CD4-positive, alpha-beta T cell (primary cell): ENCODE data around the gene TRPM5. TPM values are rescaled to one million over a fixed set of nuclear protein-coding genes. Genes with fewer than 3 reads are reported as not detected.
"Not testable (repeated sequence)": the region's sequence is repeated elsewhere in the genome, so short reads cannot be mapped to it uniquely, and the experiment has no call there.

Experiments
- ATAC-seq: fragments of 200-7000 bp; cut with Tn5 transposase; one replicate; pipeline ENCODE4 v1.10.0; 2022; ENCODE audit warnings: mild to moderate bottlenecking; ENCODE audit not compliant: poor library complexity
- CTCF ChIA-PET: fragments of 350-600 bp; sonication (Branson Sonifier 250); formaldehyde crosslinking; loops from one replicate; lab custom pipeline; 2021; ENCODE audit warnings: antibody characterized with exemption, inconsistent platforms; lab: Charles Lee
- POLR2A ChIA-PET: fragments of 350-600 bp; sonication (Branson Sonifier 250); formaldehyde crosslinking; loops from one replicate; lab custom pipeline; 2021; ENCODE audit warnings: antibody characterized with exemption, inconsistent platforms; lab: Charles Lee
- DNase-seq, 14 experiments: peaks; one replicate each; pipeline ENCODE4 v3.0.0-alpha.2; 2013 to 2020; ENCODE audit warnings: mixed read lengths in 2 of 14
- H3K27ac ChIP-seq, 2 donors: one replicate each; pipeline versions ENCODE4 v1.5.1 to v1.7.0; 2013; ENCODE audit warnings: low read length in 2 of 2, low read depth in 1 of 2, mild to moderate bottlenecking in 1 of 2
- H3K27me3 ChIP-seq, 2 experiments: 1 replicate in 1 of 2; 2 replicates in 1 of 2; pipeline versions ENCODE4 v1.6.1 to v1.7.0; 2013; ENCODE audit warnings: low read length in 2 of 2, control low read depth in 1 of 2, mild to moderate bottlenecking in 1 of 2, moderate library complexity in 1 of 2; ENCODE audit not compliant: insufficient read depth in 2 of 2, control insufficient read depth in 1 of 2
- H3K36me3 ChIP-seq: one replicate; pipeline ENCODE4 v1.6.1; 2013; ENCODE audit warnings: low read length, control low read depth; ENCODE audit not compliant: insufficient read depth
- H3K4me1 ChIP-seq: one replicate; pipeline ENCODE4 v1.6.1; 2013; ENCODE audit warnings: low read length, control low read depth; ENCODE audit not compliant: insufficient read depth
- H3K4me3 ChIP-seq: one replicate; pipeline ENCODE4 v1.5.1; 2013; ENCODE audit warnings: mild to moderate bottlenecking, low read length, moderate library complexity
- H3K9me3 ChIP-seq, 2 experiments: 1 replicate in 1 of 2; 2 replicates in 1 of 2; pipeline versions ENCODE4 v1.6.1 to v1.7.0; 2013; ENCODE audit warnings: low read length in 2 of 2, mild to moderate bottlenecking in 2 of 2, control low read depth in 1 of 2, moderate library complexity in 1 of 2; ENCODE audit not compliant: control insufficient read depth in 1 of 2, insufficient read depth in 1 of 2
- H3K27ac Mint-ChIP-seq: one replicate; pipeline ENCODE4 v1.8.0; 2020; ENCODE audit warnings: mixed read lengths
- H3K27me3 Mint-ChIP-seq: one replicate; pipeline ENCODE4 v1.8.0; 2021; ENCODE audit warnings: mixed read lengths
- H3K36me3 Mint-ChIP-seq: one replicate; pipeline ENCODE4 v1.8.0; 2021; ENCODE audit warnings: low read depth, mixed read lengths
- H3K4me1 Mint-ChIP-seq: one replicate; pipeline ENCODE4 v1.8.0; 2021; ENCODE audit warnings: low read depth, mixed read lengths
- H3K4me3 Mint-ChIP-seq: one replicate; pipeline ENCODE4 v1.8.0; 2020; ENCODE audit warnings: mild to moderate bottlenecking, mixed read lengths
- H3K9me3 Mint-ChIP-seq: one replicate; pipeline ENCODE4 v1.8.0; 2020; ENCODE audit warnings: mixed read lengths
- intact Hi-C, 2 experiments: fragments of 100-400 bp; cut with DNase I in 1 of 2; cut with micrococcal nuclease in 1 of 2; formaldehyde crosslinking; loops; one replicate each; pipeline versions ENCODE4 v1.15.1 to v1.9.0; 2023 to 2025; cut with DNase I, micrococcal nuclease
- total RNA-seq, 174 experiments: library from RNA in 2 of 174; stranded (reverse) in 2 of 174; gene quantifications; one replicate each; pipeline ENCODE4 v1.2.3 and lab custom pipeline; 2021 to 2026
- TF ChIP-seq, protein P1 (sequence below): fragments of 200-600 bp; IDR thresholded peaks from one replicate; pipeline ENCODE4 v1.8.0; 2022; ENCODE audit warnings: antibody characterized with exemption, mild to moderate bottlenecking

The TRPM5 gene
- total RNA-seq, 2 experiments from 2014 or later = 0.91 to 1.3 TPM

DNA sequence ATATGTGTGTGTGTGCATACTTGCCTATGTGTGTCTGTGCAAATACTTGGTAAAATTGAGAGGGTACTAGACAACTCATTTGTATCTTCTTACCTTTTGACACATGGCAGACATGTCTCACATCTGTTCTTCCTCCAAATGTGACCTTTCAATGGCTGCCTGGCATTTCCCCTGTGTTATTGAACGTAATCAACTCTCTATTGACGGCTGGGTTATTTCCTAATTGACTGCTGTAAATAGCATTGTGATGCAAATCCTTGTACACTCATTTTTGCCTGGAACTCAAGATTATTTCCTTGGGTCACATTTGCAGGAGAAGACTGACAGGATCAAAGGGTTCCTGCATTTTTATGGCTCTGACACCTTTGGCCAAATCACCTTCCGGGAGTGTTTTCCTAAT, 37.9 kb upstream of the TRPM5 start:
- TF ChIP-seq, protein P1, sequence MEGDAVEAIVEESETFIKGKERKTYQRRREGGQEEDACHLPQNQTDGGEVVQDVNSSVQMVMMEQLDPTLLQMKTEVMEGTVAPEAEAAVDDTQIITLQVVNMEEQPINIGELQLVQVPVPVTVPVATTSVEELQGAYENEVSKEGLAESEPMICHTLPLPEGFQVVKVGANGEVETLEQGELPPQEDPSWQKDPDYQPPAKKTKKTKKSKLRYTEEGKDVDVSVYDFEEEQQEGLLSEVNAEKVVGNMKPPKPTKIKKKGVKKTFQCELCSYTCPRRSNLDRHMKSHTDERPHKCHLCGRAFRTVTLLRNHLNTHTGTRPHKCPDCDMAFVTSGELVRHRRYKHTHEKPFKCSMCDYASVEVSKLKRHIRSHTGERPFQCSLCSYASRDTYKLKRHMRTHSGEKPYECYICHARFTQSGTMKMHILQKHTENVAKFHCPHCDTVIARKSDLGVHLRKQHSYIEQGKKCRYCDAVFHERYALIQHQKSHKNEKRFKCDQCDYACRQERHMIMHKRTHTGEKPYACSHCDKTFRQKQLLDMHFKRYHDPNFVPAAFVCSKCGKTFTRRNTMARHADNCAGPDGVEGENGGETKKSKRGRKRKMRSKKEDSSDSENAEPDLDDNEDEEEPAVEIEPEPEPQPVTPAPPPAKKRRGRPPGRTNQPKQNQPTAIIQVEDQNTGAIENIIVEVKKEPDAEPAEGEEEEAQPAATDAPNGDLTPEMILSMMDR = no peak
- Mint-ChIP-seq H3K36me3 (peaks cover 88% of the 10 kb centered on the region), H3K4me3 (no peak overlapping the region), H3K4me1 (peaks cover 38% of the 10 kb centered on the region), H3K27me3 (no peaks in the 10 kb centered on the region), H3K27ac (no peak overlapping the region), H3K9me3 (peaks cover 5% of the 10 kb centered on the region)
- H3K4me3 ChIP-seq = no peak overlapping the region
- peaks cover 10% of the 10 kb centered on the region for H3K36me3 ChIP-seq
- H3K27me3 ChIP-seq = no peaks in the 10 kb centered on the region
- intact Hi-C loops = loop anchor here in 1 of 2 experiments (5.0 kb wide), 1 partner anchor 35 kb away; the partner anchor contains the start of gene KCNQ1
- ChIA-PET POLR2A (no interaction called here), CTCF (no interaction called here)
- peaks cover 9 to 19% of the 10 kb centered on the region in 2 experiments for H3K9me3 ChIP-seq
- peaks cover 8% of the 10 kb centered on the region for H3K4me1 ChIP-seq
- H3K27ac ChIP-seq = no peak overlapping the region
- DNase-seq (no peak), ATAC-seq (no peak)

DNA sequence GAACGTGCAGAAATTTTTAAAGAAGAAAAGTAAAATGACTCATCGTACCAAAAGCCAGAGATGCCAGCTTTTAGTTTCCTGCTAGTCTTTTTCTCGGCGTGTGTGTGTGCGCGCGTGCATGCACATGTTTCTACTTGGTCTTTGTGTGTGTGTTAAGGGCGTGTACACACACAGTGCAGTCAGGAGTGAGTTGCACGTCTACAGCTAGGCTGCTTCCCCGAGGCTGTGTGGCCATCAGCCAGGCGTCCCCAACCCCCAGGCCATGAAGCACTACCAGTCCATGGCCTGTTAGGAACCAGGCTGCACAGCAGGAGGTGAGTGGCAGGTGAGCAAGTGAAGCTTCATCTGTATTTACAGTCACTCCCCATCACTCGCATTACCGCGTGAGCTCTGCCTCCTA, 36.9 kb upstream of the TRPM5 start:
- H3K27me3 Mint-ChIP-seq = no peaks in the 10 kb centered on the region
- ATAC-seq = peak; percentile 56
- POLR2A ChIA-PET = no interaction called here
- H3K9me3 ChIP-seq = peaks cover 0 to 13% of the 10 kb centered on the region in 2 experiments
- H3K4me1 ChIP-seq = peaks cover 8% of the 10 kb centered on the region
- H3K36me3 ChIP-seq = peaks cover 10% of the 10 kb centered on the region
- H3K27ac Mint-ChIP-seq = peak overlapping the region; percentile 35
- DNase-seq = peak in 1 of 14 experiments; percentile 32
- H3K27me3 ChIP-seq = no peaks in the 10 kb centered on the region
- no peak overlapping the region for H3K27ac ChIP-seq
- H3K4me3 Mint-ChIP-seq = peak overlapping the region; percentile 40
- no peak overlapping the region for H3K4me3 ChIP-seq
- H3K9me3 Mint-ChIP-seq = peaks cover 3% of the 10 kb centered on the region
- H3K4me1 Mint-ChIP-seq = peaks cover 38% of the 10 kb centered on the region
- CTCF ChIA-PET = no interaction called here
- intact Hi-C loops = loop anchor here in 1 of 2 experiments (5.0 kb wide), 1 partner anchor 34 kb away; the partner anchor contains the start of gene KCNQ1
- TF ChIP-seq, protein P1 = no peak
- peaks cover 88% of the 10 kb centered on the region for H3K36me3 Mint-ChIP-seq

DNA sequence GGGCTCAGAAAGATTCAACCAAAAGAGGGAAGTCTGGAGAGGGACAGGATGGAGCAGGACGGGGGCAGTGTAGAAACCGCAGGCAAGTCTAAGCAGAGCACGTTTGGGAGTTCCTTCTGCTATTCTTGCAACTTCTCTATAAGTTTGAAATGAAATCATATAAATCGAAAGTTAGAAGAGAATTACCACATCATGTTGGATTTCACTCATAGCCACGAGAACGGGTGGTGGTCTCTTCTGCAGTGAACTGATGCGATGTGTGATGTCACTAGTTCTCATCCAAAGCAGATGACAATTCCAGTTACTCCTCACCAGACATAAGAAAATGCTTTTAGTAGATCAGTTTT, 36.5 kb upstream of the TRPM5 start:
- Mint-ChIP-seq H3K4me1 (peaks cover 38% of the 10 kb centered on the region), H3K4me3 (peak overlapping the region; percentile 40)

DNA sequence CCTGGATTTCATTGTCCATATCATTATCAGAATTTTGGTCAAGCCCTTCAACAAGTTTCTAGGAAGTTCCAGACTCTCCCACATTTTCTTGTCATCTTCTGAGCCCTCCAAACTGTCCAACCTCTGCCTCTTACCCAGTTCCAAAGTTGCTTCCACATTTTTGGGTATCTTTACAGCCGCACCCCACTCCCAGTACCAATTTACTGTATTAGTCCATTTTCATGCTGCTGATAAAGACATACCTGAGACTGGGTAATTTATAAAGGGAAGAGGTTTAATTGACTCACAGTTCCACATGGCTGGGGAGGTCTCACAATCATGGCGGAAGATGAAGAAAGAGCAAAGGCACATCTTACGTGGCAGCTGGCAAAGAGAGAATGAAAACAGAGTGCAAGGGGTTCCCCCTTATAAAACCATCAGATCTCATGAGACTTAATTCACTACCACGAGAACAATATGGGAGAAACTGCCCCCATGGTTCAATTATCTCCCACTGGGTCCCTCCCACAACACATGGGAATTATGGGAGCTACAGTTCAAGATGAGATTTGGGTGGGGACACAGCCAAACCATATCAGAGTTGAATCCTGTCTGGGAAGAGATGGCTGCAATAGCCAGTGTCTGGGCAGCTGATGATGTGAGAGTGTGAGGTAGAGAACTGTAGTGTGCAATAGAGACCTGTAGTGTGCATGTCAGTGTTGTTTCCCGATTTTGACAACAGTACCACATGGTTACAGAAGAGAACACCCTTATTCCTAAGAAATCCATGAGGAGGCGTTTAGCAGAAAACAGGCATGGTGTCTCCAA, 36.0 kb upstream of the TRPM5 start:
- H3K9me3 Mint-ChIP-seq, H3K27ac ChIP-seq, H3K4me3 ChIP-seq, ATAC-seq, H3K27me3 Mint-ChIP-seq, DNase-seq, H3K4me1 ChIP-seq, H3K36me3 ChIP-seq, CTCF ChIA-PET, H3K27me3 ChIP-seq: not testable (repeated sequence)
- intact Hi-C loops = loop anchor here in 1 of 2 experiments (5.0 kb wide), 1 partner anchor 33 kb away; the partner anchor contains the start of gene KCNQ1
- Mint-ChIP-seq H3K27ac (peak overlapping the region; percentile 35), H3K4me3 (peak overlapping the region; percentile 40), H3K4me1 (peaks cover 39% of the 10 kb centered on the region), H3K36me3 (peaks cover 80% of the 10 kb centered on the region)
- POLR2A ChIA-PET = interaction anchor here (1.1 kb wide), 1 partner anchor 35 kb away, joined by 4 read pairs; no protein-coding TSS in a partner anchor
- H3K9me3 ChIP-seq = peaks cover 0 to 13% of the 10 kb centered on the region in 2 experiments

More for the DNA sequence above, 36.5 kb upstream of the TRPM5 start:
- TF ChIP-seq, protein P1 = no peak
- ChIA-PET POLR2A (no interaction called here), CTCF (no interaction called here)
- Histone ChIP-seq H3K27ac (no peak overlapping the region), H3K4me1 (peaks cover 8% of the 10 kb centered on the region), H3K9me3 (peaks cover 0 to 13% of the 10 kb centered on the region in 2 experiments), H3K27me3 (no peaks in the 10 kb centered on the region), H3K36me3 (peaks cover 10% of the 10 kb centered on the region), H3K4me3 (no peak overlapping the region)
- DNase-seq (peak in 3 of 14 experiments; percentile 25 to 58 (median 40)), ATAC-seq (peak; percentile 46)
- Mint-ChIP-seq H3K9me3 (peaks cover 3% of the 10 kb centered on the region), H3K36me3 (peaks cover 86% of the 10 kb centered on the region), H3K27ac (peak overlapping the region; percentile 35), H3K27me3 (no peaks in the 10 kb centered on the region)
- intact Hi-C loops = loop anchor here in 1 of 2 experiments (5.0 kb wide), 1 partner anchor 34 kb away; the partner anchor contains the start of gene KCNQ1
